ENCODE measurements around the gene CNTNAP5. TPM values are rescaled to one million over a fixed set of nuclear protein-coding genes. Genes with fewer than 3 reads are reported as not detected.

Gene CNTNAP5
- total RNA-seq, 1 experiment from 2014 or later, result 0.11 TPM

DNA sequence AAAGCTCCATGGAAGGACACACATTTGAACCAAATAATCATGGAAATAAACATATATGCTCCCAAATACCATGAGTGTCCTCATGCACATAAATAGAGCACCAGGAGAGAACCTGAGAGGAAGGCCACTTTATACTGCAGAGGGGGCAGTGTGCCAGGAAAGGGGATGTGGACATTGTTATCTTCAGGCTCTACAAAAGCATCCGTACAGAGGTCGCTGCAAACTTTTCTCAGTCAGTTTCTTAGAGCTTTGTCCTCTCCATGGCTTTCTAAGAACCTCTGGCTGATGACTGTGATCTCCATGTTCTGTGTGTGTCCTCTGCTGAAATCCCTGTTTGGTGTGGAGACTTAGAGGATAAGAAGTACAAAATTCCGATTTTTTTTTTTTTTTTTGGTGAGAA lies 515.7 kb downstream of the CNTNAP5 start:
- no peak for DNase-seq (ENCODE audit: low read depth)

DNA sequence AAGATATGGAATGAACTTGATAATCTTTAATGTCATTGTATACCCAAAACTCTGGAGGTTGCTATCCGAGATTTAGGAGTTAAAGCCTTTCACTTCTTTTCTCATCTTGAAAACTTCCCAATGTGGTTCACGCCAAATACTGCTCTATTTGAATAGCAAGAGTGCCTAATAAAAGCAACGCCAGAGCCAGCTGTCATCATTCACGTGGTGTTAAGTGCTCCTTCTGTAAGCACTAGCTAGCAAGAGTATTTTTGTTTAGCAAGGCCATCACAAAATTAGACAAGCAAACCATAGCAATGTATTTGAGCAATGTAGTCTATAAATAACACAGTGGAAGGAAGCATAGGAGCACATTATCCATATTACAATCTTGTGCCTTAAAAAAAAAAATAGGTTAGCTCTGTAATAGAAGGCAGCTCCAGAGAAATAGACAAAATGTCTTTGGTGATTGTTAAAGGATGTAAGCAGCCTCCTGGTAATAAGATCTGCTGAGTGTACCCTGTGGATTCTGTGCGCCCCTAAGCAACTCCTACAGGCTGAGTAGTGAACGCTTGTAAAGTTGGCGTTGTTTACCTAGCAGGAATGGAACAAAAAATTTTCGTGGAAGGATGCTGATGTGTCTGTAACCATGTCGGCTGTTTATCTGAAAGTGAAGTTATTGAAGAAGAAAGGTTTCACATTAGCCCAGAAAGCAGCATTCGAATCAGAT lies 518.0 kb downstream of the CNTNAP5 start:
- DNase-seq (ENCODE audit: low read depth), result no peak

- no peak for DNase-seq (ENCODE audit: low read depth)
Observed at GRCh38 chr2:124547700-124548099, 522.6 kb downstream of the CNTNAP5 start.

GRCh38 chr2:124558277-124558905 lies 533.3 kb downstream of the CNTNAP5 start:
- DNase-seq (ENCODE audit: low read depth), result no peak

DNA sequence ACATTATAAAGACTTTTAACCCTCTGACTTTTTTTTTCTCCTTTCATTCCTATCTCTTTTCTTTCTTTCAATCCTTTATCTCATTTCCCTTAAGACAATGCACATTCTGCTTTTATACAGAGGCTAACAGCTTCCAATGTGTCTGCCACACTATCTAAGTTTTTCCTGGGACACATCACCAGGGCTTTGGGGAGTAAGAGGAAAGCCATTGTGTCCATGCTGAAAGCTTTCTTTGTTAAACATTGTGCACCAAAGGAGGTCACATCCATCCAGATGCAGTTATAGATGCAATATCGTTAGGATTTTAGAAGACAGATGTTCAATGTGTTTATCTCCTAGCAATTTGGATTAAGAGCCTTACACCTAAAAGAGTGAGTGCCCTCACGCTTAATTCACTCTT lies 534.1 kb downstream of the CNTNAP5 start:
- no peak for DNase-seq (ENCODE audit: low read depth)

GRCh38 chr2:124560592-124561112 lies 535.6 kb downstream of the CNTNAP5 start:
- no peak for DNase-seq (ENCODE audit: low read depth)

DNA sequence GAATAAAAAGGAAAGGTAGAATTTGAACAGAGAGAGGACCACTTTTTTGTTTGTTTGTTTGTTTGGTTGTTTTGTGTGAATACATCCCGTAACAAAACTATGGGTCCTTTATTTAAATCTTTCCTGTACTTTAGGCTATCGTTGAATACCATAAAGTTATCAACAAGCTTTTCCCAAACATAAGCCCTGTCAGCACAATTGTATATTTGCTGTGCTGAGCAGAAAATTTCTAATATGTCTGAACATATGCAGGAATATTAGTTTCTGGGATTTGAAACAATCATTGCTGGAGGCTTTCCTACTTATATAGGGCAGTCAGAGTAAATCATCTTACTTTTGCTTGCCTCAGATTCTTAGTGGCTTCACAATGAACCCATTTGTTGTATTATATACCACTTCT lies 536.4 kb downstream of the CNTNAP5 start:
- no peak for DNase-seq (ENCODE audit: low read depth)

GRCh38 chr2:124563426-124563825 lies 538.3 kb downstream of the CNTNAP5 start:
- peak; percentile 40 for DNase-seq (ENCODE audit: low read depth)

- no peak for DNase-seq (ENCODE audit: low read depth)
Observed at GRCh38 chr2:124566518-124566970, 541.5 kb downstream of the CNTNAP5 start.

- DNase-seq (ENCODE audit: low read depth), result no peak
Observed at GRCh38 chr2:124570872-124571271, 545.8 kb downstream of the CNTNAP5 start.

GRCh38 chr2:124571836-124572235 lies 546.7 kb downstream of the CNTNAP5 start:
- DNase-seq (ENCODE audit: low read depth), result no peak

DNA sequence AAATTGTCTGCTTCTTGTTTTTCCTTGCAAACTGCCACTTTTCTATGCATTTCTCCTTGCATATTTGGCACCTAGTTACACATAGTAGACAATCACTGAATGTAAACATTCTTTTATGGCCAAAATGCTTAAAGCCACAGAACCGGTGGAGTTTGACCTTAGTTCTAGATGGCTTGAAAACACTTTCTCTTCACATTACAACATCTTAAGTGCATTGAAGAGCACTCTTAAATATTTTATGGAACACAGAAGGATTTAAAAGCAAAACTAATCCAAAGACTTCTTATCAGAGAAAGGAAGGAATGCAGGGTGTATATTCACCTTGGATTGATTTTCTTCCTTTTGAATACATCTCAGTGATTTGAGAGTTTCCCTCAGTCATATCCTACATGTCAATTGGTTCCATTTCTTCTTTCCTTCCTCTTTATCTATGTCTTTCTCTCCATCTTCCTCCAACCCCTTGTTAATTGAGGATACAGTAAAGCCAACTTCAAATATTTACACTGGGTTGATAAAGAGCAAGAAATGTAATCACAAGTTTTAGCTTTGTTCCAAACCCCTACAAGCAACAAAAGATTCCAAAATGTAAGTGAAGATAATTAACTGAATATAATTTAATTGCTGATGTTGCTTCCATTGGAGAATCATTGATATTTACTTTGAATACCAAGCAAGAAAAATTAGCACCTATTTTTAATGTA lies 548.0 kb downstream of the CNTNAP5 start:
- DNase-seq (ENCODE audit: low read depth), result no peak

DNA sequence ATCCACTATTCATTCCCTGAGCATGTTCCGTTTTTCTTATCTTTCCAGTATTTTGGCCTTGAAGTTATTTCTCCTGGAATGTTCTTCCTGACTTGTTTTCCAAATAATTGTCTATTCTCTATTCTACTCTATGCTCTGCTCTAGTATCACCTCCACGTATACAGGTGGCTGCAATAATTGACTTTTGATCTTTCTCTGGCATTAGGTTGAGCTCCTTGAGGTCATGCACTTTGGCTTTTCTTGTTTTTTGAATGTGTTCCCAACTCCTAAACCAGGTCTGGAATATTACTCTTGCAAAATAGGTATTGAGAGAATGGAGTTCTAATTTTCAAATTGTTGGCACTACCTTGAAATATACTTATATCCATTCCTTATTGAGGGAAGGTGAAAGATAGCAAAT lies 550.4 kb downstream of the CNTNAP5 start:
- no peak for DNase-seq (ENCODE audit: low read depth)

DNA sequence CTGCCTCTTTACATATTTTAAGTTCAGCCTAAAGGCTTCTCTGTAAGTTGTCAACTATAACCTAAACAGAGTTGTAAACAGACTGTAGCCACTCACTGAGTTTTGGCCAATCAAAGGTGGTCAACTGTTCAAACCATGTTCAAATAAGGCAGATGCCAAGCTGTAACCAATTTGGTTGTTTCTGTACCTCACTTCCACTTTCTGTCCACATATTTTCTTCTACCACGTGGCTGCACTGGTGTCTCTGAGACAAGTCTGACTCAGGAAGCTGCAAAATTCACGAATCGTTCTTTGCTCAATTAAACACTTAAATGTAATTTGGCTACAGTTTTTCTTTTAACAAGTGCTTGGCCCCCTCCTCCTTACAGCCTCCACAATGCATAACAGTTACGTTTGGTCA lies 555.2 kb downstream of the CNTNAP5 start:
- no peak for DNase-seq (ENCODE audit: low read depth)

GRCh38 chr2:124582387-124582786 lies 557.3 kb downstream of the CNTNAP5 start:
- DNase-seq (ENCODE audit: low read depth), result no peak

GRCh38 chr2:124584615-124585014 lies 559.5 kb downstream of the CNTNAP5 start:
- no peak for DNase-seq (ENCODE audit: low read depth)

- peak; percentile 28 for DNase-seq (ENCODE audit: low read depth)
Observed at GRCh38 chr2:124585277-124585676, 560.2 kb downstream of the CNTNAP5 start.

GRCh38 chr2:124586210-124586609 lies 561.1 kb downstream of the CNTNAP5 start:
- no peak for DNase-seq (ENCODE audit: low read depth)

GRCh38 chr2:124586835-124587234 lies 561.7 kb downstream of the CNTNAP5 start:
- DNase-seq (ENCODE audit: low read depth), result no peak

- no peak for DNase-seq (ENCODE audit: low read depth)
Observed at GRCh38 chr2:124589971-124590370, 564.9 kb downstream of the CNTNAP5 start.

- no peak for DNase-seq (ENCODE audit: low read depth)
Observed at GRCh38 chr2:124602759-124603158, 577.7 kb downstream of the CNTNAP5 start.

GRCh38 chr2:124604940-124605339 lies 579.9 kb downstream of the CNTNAP5 start:
- DNase-seq (ENCODE audit: low read depth), result no peak

Measured in HT1080 (cell line).